Stimulated activated CD8-positive, alpha-beta memory T cell treated with anti-CD3 and anti-CD28 coated beads, Interleukin-15, amount 100 ng/mL, for 4 hours (primary cell): Measurements from ENCODE around the gene LRRK2.

Experiments
- DNase-seq, 2 donors: peaks; one replicate each; pipeline ENCODE4 v3.0.0-alpha.2; 2020; ENCODE audit warnings: low read depth in 2 of 2

The LRRK2 gene

DNA sequence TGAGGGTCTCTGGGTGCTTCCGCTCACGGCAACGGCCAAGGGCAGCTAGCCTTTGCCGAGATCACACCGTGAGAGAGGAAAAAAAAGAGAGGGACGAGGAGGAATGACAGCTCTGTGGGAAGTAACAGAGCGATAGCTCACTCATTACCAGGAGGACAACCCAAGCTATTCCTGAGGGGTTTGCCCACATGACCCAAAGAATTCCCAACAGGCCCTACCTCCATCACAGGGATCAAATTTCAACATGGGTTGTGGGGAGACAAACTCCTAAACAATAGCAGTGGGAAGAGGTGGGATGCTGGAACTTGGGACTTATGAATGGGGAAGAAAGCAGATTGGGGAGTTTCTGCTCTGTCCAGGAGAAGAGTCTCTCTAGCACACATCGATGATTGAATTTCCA, 180.6 kb downstream of the LRRK2 start:
- no peak for DNase-seq
